Ovary (tissue), 3 donors: ENCODE results near the gene F10.

Experiments used
- CTCF ChIP-seq, 3 donors: fragments of 450-650 bp in 2 of 3; fragments of 200-600 bp in 1 of 3; IDR thresholded peaks; one replicate each; pipeline versions ENCODE4 v1.5.1 to v1.8.0; 2016 to 2022; ENCODE audit warnings: antibody characterized with exemption in 3 of 3, mild to moderate bottlenecking in 1 of 3
- POLR2A ChIP-seq: fragments of 450-650 bp; IDR thresholded peaks from one replicate; pipeline ENCODE4 v1.6.1; 2017; ENCODE audit warnings: antibody characterized with exemption, mild to moderate bottlenecking, moderate library complexity
- donor health status: DM: no; HTN: no; CAD: no.

DNA sequence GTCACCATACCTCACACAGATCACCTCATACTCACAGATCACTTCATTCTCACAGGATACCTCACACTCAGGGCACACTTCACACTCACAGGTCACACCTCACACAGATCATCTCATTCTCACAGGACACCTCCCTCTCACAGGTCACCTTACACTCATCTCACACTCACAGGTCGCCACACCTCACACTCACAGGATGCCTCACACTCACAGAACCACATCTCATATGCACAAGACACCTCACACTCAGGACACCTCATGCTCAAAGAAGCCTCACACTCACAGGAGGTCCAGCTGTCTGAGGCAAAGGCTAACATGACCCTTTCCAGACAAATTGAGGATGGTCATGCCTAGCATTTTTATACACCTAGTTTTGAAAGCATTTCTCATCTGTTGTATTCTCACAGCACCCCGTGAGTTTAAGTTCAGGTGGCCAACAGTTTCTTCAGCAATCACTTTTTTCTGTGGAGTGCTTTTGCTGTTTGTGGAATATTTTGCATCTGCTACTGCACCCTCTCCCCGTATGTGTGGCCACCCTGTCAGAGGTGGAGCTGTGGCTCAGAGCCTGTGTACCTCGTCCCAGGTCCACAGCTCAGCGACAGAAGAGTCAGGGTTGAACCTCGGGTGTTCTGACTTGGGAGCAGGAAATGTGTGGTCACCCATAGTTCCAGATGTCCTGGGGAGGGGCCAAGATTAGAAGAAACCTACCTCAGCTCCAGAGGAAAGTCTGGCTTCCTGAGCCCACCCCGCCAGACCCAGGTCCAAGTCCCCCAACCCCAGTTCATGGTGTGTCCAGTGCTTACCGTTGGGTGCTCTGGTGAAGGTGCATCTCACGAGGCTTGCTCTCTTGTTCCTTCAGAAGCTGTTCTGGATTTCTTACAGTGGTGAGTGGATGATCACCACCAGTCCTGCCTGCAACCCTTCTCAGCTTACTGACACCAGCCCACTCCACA lies 9.4 kb upstream of the F10 start:
- TF ChIP-seq POLR2A: no peak
- no peak for TF ChIP-seq CTCF (IDR thresholded peaks at IDR 0.05)
